Kidney (tissue), 14 donors: Measurements from ENCODE around the gene AKR7A3. TPM values are rescaled to one million over a fixed set of nuclear protein-coding genes. Genes with fewer than 3 reads are reported as not detected.

Experiments used
- DNase-seq, 5 donors: peaks; one replicate each; pipeline ENCODE4 v3.0.0-alpha.2; 2013 to 2020
- FAIRE-seq: peaks from 2 replicates; lab custom pipeline; 2012; peaks lifted over from hg19 to GRCh38; lab: Jason Lieb, UNC
- H3K27ac ChIP-seq, 2 donors: one replicate each; pipeline ENCODE4 v1.7.0; 2013; ENCODE audit warnings: low read depth in 2 of 2, low read length in 2 of 2, inconsistent platforms in 1 of 2
- H3K27me3 ChIP-seq: one replicate; pipeline ENCODE4 v1.7.1; 2013; ENCODE audit warnings: low read length, inconsistent platforms; ENCODE audit not compliant: control insufficient read depth, insufficient read depth
- H3K36me3 ChIP-seq, 3 donors: one replicate each; pipeline versions ENCODE4 v1.7.0 to v1.7.1; 2013; ENCODE audit warnings: low read length in 3 of 3, control low read depth in 1 of 3, inconsistent platforms in 1 of 3; ENCODE audit not compliant: insufficient read depth in 3 of 3, control insufficient read depth in 2 of 3
- H3K4me1 ChIP-seq, 3 donors: one replicate each; pipeline versions ENCODE4 v1.7.0 to v1.7.1; 2013; ENCODE audit warnings: low read length in 3 of 3, inconsistent platforms in 1 of 3, low read depth in 1 of 3; ENCODE audit not compliant: control insufficient read depth in 2 of 3, insufficient read depth in 2 of 3
- H3K4me3 ChIP-seq, 3 donors: one replicate each; pipeline versions ENCODE4 v1.7.0 to v1.8.1; 2013; ENCODE audit warnings: low read length in 3 of 3, control low read depth in 1 of 3, inconsistent platforms in 1 of 3
- H3K9ac ChIP-seq, 3 donors: one replicate each; pipeline versions ENCODE4 v1.7.0 to v1.7.1; 2013; ENCODE audit warnings: low read length in 3 of 3, control low read depth in 1 of 3, inconsistent platforms in 1 of 3
- H3K9me3 ChIP-seq, 3 donors: one replicate each; pipeline versions ENCODE4 v1.7.0 to v1.7.1; 2013; ENCODE audit warnings: low read length in 3 of 3, control low read depth in 1 of 3, inconsistent platforms in 1 of 3; ENCODE audit not compliant: control insufficient read depth in 2 of 3, insufficient read depth in 1 of 3
- intact Hi-C: fragments of 100-400 bp; cut with DNase I; formaldehyde crosslinking; loops from one replicate; pipeline ENCODE4 v1.11.1; 2022
- polyA plus RNA-seq: library from polyadenylated mRNA; stranded (reverse); fragments of 350-450 nt; fragmentation: Illumina TruSeq; extraction: RNeasy Lipid Tissue Mini Kit (QIAGEN cat#74804); gene quantifications from one replicate; pipeline ENCODE4 v1.2.3, GENCODE V29; 2014; ENCODE audit warnings: low read depth, low replicate concordance; ENCODE audit not compliant: insufficient read depth
- total RNA-seq: library from RNA; stranded (reverse); fragmentation: NEBNext Ultra II Directional; extraction: Animal tissue kit (Norgen Biotek cat#: 25700); gene quantifications from one replicate; pipeline ENCODE4 v1.2.1, GENCODE V29; 2021
- TF ChIP-seq, protein P1 (sequence below): IDR thresholded peaks from 3 replicates; pipeline ENCODE4 v1.5.1; 2012; ENCODE audit warnings: mild to moderate bottlenecking, moderate library complexity, borderline replicate concordance; ENCODE audit not compliant: insufficient read depth; ENCODE audit errors: extremely low read depth
- donor health status: control.
- donor health status: control.
- donor health status: control.
- donor health status: control.
- donor health status: control.
- donor health status: DM: yes; HTN: yes; CAD: no.
- donor health status: Normal renal cell carcinoma (clear cell type).

AKR7A3 gene
- total and polyA plus RNA-seq, 2 donors from 2014 or later: 6.2 to 108 TPM

DNA sequence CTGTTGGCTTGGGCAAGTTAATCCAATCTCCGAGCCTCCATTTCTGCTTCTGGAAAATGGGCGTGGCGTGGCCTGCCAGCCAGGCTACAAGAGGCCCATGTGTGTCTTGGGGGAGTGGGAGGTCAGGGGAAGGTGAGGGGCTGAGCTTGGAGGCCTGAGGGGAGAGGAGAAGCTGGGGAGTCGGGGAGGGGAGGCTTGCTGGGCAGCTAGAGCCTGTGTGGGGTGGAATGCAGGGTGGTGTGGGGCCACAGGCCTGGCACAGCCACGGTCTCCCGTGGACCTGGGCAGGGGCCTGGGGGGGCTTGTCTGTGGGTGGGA, 38.1 kb upstream of the AKR7A3 start:
- no peak for DNase-seq
- intact Hi-C loops: no loop called here

DNA sequence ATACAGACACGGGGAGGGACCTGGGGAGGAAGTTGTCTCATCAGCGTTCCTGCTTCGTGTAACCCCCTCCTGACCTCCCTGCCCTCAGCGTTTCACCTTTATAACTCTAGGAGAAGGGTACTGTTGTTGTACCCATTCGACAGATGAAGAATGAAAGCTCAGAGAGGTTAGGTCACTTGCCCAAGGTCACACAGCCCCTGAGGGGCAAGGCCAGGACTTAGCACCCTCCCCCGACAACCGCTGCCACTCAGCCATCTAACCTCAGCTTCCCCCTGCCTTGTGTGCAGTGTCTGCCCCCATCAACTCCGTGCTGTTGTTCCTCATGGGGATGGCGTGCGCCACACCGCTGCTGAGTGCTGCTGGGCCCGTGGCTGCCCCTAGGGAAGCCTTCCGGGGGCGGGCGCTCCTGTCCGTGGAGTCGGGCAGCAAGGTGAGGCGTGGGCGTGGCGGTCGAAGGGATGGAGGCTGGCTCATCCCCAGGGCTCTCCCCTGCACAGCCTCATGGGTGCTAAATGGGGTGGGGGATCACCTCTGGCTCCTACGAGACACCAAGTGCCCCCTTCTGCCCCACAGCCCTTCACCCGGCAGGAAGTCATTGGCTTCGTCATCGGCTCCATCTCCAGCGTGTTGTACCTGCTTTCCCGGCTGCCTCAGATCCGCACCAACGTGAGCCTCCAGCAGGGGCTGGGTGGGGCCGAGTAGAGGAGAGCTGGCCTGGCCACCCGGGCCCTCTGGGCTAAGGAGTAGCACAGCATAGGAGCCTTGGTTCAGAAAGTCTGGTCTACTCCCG, 37.6 kb upstream of the AKR7A3 start:
- Histone ChIP-seq H3K9me3 (no peaks in the 10 kb centered on the region), H3K9ac (no peak overlapping the region)

More for the DNA sequence above, 38.1 kb upstream of the AKR7A3 start:
- peaks cover 3 to 17% (median 15%) of the 10 kb centered on the region in 3 donors for H3K36me3 ChIP-seq
- FAIRE-seq: no peak
- H3K27me3 ChIP-seq: no peaks in the 10 kb centered on the region
- no peak overlapping the region for H3K4me3 ChIP-seq
- TF ChIP-seq, protein P1, sequence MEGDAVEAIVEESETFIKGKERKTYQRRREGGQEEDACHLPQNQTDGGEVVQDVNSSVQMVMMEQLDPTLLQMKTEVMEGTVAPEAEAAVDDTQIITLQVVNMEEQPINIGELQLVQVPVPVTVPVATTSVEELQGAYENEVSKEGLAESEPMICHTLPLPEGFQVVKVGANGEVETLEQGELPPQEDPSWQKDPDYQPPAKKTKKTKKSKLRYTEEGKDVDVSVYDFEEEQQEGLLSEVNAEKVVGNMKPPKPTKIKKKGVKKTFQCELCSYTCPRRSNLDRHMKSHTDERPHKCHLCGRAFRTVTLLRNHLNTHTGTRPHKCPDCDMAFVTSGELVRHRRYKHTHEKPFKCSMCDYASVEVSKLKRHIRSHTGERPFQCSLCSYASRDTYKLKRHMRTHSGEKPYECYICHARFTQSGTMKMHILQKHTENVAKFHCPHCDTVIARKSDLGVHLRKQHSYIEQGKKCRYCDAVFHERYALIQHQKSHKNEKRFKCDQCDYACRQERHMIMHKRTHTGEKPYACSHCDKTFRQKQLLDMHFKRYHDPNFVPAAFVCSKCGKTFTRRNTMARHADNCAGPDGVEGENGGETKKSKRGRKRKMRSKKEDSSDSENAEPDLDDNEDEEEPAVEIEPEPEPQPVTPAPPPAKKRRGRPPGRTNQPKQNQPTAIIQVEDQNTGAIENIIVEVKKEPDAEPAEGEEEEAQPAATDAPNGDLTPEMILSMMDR: no peak
- H3K9ac ChIP-seq: no peak overlapping the region
- H3K9me3 ChIP-seq: no peaks in the 10 kb centered on the region
- H3K27ac ChIP-seq: no peak overlapping the region
- no peaks in the 10 kb centered on the region for H3K4me1 ChIP-seq

DNA sequence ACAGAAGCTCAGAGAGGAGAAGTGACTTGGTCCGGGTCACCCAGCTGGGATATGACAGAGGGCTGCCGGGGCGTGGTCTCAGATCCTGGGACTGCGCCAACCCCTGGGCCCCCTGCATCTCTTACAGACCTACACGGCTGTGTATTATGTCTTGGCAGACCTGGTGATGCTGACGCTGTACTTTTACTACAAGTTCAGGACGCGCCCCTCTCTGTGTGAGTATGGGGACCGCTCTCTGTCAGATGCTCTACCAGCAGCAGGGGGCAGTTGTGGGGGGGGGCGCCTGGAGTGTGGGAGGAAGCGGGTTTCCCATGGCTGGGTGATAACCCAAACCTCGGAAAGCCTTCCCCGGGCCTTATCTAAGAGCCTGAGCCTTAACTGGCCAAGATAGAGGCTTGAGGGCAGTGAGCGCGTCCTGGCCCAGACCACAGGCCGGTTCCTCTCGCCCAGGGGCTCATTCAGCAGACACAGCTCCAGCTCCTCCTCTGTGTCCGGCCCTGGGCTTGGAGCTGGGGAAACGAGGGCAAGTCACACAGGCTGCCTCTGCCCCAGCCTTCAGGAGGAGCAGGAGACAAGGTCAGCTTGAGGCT, 36.9 kb upstream of the AKR7A3 start:
- no peak for DNase-seq
- H3K36me3 ChIP-seq: peaks cover 3 to 17% (median 15%) of the 10 kb centered on the region in 3 donors
- no peaks in the 10 kb centered on the region for H3K27me3 ChIP-seq
- no peaks in the 10 kb centered on the region for H3K4me1 ChIP-seq
- TF ChIP-seq, protein P1: no peak
- no peak overlapping the region for H3K9ac ChIP-seq
- no peaks in the 10 kb centered on the region for H3K9me3 ChIP-seq
- intact Hi-C loops: no loop called here
- FAIRE-seq: no peak
- no peak overlapping the region for H3K27ac ChIP-seq
- H3K4me3 ChIP-seq: no peak overlapping the region

More for the DNA sequence above, 37.6 kb upstream of the AKR7A3 start:
- intact Hi-C loops: no loop called here
- peak in 1 of 5 donors; percentile 74 for DNase-seq
- H3K27me3 ChIP-seq: no peaks in the 10 kb centered on the region
- H3K4me3 ChIP-seq: no peak overlapping the region
- H3K36me3 ChIP-seq: peaks cover 3 to 17% (median 15%) of the 10 kb centered on the region in 3 donors
- FAIRE-seq: no peak
- H3K27ac ChIP-seq: no peak overlapping the region
- no peaks in the 10 kb centered on the region for H3K4me1 ChIP-seq
- TF ChIP-seq, protein P1: no peak
